ENCODE results near the gene PTPN21. TPM values are rescaled to one million over a fixed set of nuclear protein-coding genes. Genes with fewer than 3 reads are reported as not detected.

PTPN21 gene
- total RNA-seq, 2 experiments from 2014 or later: 0.08 TPM; not detected in 1

DNA sequence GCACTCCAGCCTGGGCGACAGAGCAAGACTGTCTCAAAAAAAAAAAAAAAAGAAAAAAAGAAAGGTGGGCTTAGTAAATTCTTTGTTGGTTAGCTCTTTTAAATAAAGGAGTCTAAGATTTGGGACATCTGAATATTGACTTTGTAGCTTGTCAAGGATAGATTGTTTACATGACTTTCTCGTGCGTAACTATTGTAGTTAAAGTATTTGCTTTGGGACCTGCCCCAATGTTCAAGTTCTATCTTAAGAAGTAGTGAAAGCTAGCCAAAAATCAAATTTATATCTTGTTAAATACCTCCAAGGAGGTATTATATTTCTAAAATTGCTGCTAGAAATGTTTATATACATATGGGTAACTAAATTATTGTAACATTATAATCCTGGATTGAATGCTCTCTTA lies 32.4 kb downstream of the PTPN21 start:
- H3K27me3 Mint-ChIP-seq (ENCODE audit: low read depth): peaks cover 21% of the 10 kb centered on the region
- H3K4me1 Mint-ChIP-seq (ENCODE audit: low read depth): no peaks in the 10 kb centered on the region
- no peaks in the 10 kb centered on the region for H3K36me3 Mint-ChIP-seq (ENCODE audit: low read depth)
- ChIA-PET POLR2A (no interaction called here), CTCF (no interaction called here)
- DNase-seq (no peak), ATAC-seq (no peak)
- H3K27ac Mint-ChIP-seq: no peak overlapping the region
- H3K4me3 Mint-ChIP-seq: no peak overlapping the region
- H3K9me3 Mint-ChIP-seq (ENCODE audit: insufficient read depth): no peaks in the 10 kb centered on the region

- no peaks in the 10 kb centered on the region for H3K4me1 Mint-ChIP-seq (ENCODE audit: low read depth)
- DNase-seq (no peak), ATAC-seq (no peak)
- H3K9me3 Mint-ChIP-seq (ENCODE audit: insufficient read depth): no peaks in the 10 kb centered on the region
- H3K27ac Mint-ChIP-seq: no peak overlapping the region
- no peak overlapping the region for H3K4me3 Mint-ChIP-seq
- no peaks in the 10 kb centered on the region for H3K36me3 Mint-ChIP-seq (ENCODE audit: low read depth)
- ChIA-PET POLR2A (no interaction called here), CTCF (no interaction called here)
- H3K27me3 Mint-ChIP-seq (ENCODE audit: low read depth): peaks cover 19% of the 10 kb centered on the region
These were observed 33.0 kb downstream of the PTPN21 start for GRCh38 chr14:88521818-88522217.

GRCh38 chr14:88519907-88520306 lies 34.9 kb downstream of the PTPN21 start:
- peaks cover 26% of the 10 kb centered on the region for H3K27me3 Mint-ChIP-seq (ENCODE audit: low read depth)
- H3K9me3 Mint-ChIP-seq (ENCODE audit: insufficient read depth): no peaks in the 10 kb centered on the region
- ChIA-PET CTCF (interaction anchor here (1.1 kb wide), 1 partner anchor 40 kb away, joined by 3 read pairs; no protein-coding TSS in a partner anchor), POLR2A (no interaction called here)
- no peak overlapping the region for H3K4me3 Mint-ChIP-seq
- H3K27ac Mint-ChIP-seq: no peak overlapping the region
- ATAC-seq (no peak), DNase-seq (no peak)
- no peaks in the 10 kb centered on the region for H3K4me1 Mint-ChIP-seq (ENCODE audit: low read depth)
- H3K36me3 Mint-ChIP-seq (ENCODE audit: low read depth): no peaks in the 10 kb centered on the region

DNA sequence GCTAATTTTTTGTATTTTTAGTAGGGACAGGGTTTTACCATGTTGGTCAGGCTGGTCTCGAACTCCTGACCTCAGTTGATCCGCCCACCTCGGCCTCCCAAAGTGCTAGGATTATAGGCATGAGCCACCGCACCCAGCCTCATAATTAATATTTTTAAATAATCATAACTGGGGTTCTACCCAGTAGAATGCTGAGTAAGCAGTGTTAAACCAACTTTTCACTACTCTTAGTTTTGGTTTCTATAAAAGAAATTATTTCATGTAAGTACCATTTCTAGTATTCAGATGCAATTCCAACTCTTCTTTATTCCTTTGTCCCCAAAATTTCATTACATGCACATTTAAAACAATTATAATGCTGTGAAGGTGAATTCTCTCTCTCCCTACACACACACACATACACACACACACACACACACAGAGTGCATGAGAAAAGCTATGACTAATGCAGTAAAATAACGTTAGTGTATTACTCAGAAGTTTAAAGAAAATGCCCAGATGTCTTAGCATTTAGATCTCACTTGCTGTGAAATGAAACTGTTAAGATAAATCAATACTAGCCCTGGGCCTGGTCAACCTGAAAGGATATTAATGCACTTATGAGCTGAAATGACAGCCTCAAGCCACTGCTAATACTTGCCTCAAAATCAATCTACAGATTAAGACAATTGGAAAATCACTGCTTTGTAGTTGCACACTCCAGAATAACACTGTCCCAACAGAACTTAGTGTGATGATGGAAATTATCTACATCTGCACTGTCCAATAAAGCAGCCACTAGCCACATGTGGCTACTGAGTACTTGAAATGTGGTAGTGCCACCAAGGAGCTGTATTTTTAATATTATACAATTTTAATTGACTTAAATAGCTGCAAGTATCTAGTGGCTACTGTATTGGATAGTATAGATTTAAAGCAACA lies 36.0 kb downstream of the PTPN21 start:
- no peaks in the 10 kb centered on the region for H3K9me3 Mint-ChIP-seq (ENCODE audit: insufficient read depth)
- H3K36me3 Mint-ChIP-seq (ENCODE audit: low read depth): no peaks in the 10 kb centered on the region
- H3K27ac Mint-ChIP-seq: no peak overlapping the region
- no peaks in the 10 kb centered on the region for H3K4me1 Mint-ChIP-seq (ENCODE audit: low read depth)
- CTCF ChIA-PET: interaction anchor here (1.1 kb wide), 1 partner anchor 41 kb away, joined by 3 read pairs; no protein-coding TSS in a partner anchor
- ATAC-seq: no peak
- POLR2A ChIA-PET: no interaction called here
- peaks cover 27% of the 10 kb centered on the region for H3K27me3 Mint-ChIP-seq (ENCODE audit: low read depth)
- no peak overlapping the region for H3K4me3 Mint-ChIP-seq
- DNase-seq: no peak

DNA sequence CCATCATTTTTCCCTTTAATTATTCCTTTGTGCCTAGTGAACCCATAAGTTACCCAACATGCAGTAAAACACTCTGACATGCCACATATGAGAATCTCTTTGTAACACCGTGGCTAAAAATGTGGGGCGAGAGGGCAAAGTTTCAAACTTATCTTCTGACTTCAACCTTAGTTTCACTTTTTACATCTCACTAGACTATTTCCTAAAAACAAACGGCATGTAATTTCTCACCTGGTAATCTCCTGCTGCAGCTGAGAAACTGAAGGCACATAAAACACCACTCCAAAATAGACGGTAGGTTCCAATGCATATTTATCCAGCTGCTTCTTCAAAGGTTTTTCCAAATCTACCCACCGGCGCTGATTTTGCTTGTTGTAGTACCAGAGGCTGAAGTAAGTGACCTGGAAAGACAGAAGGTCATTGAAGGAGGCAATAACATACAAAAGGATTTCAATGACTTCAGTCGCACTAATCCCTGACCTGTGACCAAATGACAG lies 37.9 kb downstream of the PTPN21 start:
- ChIA-PET CTCF (no interaction called here), POLR2A (no interaction called here)
- no peak overlapping the region for H3K27ac Mint-ChIP-seq
- H3K4me1 Mint-ChIP-seq (ENCODE audit: low read depth): no peaks in the 10 kb centered on the region
- no peak overlapping the region for H3K4me3 Mint-ChIP-seq
- H3K36me3 Mint-ChIP-seq (ENCODE audit: low read depth): no peaks in the 10 kb centered on the region
- peaks cover 24% of the 10 kb centered on the region for H3K27me3 Mint-ChIP-seq (ENCODE audit: low read depth)
- ATAC-seq: no peak
- no peaks in the 10 kb centered on the region for H3K9me3 Mint-ChIP-seq (ENCODE audit: insufficient read depth)
- DNase-seq: no peak

- H3K27me3 Mint-ChIP-seq (ENCODE audit: low read depth): peaks cover 22% of the 10 kb centered on the region
- ATAC-seq: no peak
These were observed 39.1 kb downstream of the PTPN21 start for GRCh38 chr14:88515499-88516221.

DNA sequence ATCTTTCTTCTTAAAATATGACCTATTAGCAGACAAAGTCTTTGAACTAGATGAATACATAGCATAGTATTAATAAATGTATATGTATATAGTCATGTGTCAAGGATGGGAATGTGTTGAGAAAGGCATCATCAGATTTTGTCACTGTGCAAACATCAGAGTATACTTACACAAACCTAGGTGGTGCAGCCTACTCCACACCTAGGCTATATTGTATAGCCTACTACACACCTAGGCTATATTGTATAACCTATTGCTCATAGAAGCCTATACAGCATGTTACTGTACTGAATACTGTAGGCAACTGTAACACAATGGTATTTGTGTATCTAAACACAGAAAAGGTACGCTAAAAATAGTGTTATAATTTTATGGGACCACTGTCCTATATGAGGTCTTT lies 47.6 kb downstream of the PTPN21 start:
- no peak overlapping the region for H3K4me3 Mint-ChIP-seq
- peaks cover 12% of the 10 kb centered on the region for H3K27me3 Mint-ChIP-seq (ENCODE audit: low read depth)
- POLR2A ChIA-PET: no interaction called here

More at GRCh38 chr14:88515499-88516221, 39.1 kb downstream of the PTPN21 start:
- Mint-ChIP-seq H3K27ac (no peak overlapping the region), H3K9me3 (ENCODE audit: insufficient read depth) (no peaks in the 10 kb centered on the region), H3K36me3 (ENCODE audit: low read depth) (no peaks in the 10 kb centered on the region), H3K4me3 (no peak overlapping the region), H3K4me1 (ENCODE audit: low read depth) (no peaks in the 10 kb centered on the region)
- CTCF ChIA-PET: interaction anchor here (0.7 kb wide), 1 partner anchor 22 kb away, joined by 3 read pairs; no protein-coding TSS in a partner anchor
- POLR2A ChIA-PET: interaction anchor here (0.6 kb wide), 1 partner anchor 49 kb away, joined by 3 read pairs; no protein-coding TSS in a partner anchor
- DNase-seq: no peak

GRCh38 chr14:88505621-88506020 lies 49.2 kb downstream of the PTPN21 start:
- POLR2A ChIA-PET: no interaction called here
- ATAC-seq (no peak), DNase-seq (no peak)
- CTCF ChIA-PET: no interaction called here
- peaks cover 20% of the 10 kb centered on the region for H3K27me3 Mint-ChIP-seq (ENCODE audit: low read depth)
- H3K4me3 Mint-ChIP-seq: no peak overlapping the region
- H3K27ac Mint-ChIP-seq: no peak overlapping the region
- no peaks in the 10 kb centered on the region for H3K36me3 Mint-ChIP-seq (ENCODE audit: low read depth)
- no peaks in the 10 kb centered on the region for H3K9me3 Mint-ChIP-seq (ENCODE audit: insufficient read depth)
- H3K4me1 Mint-ChIP-seq (ENCODE audit: low read depth): no peaks in the 10 kb centered on the region

More for the DNA sequence above, 47.6 kb downstream of the PTPN21 start:
- no peak overlapping the region for H3K27ac Mint-ChIP-seq
- no peaks in the 10 kb centered on the region for H3K36me3 Mint-ChIP-seq (ENCODE audit: low read depth)
- ATAC-seq (no peak), DNase-seq (no peak)
- CTCF ChIA-PET: no interaction called here
- H3K4me1 Mint-ChIP-seq (ENCODE audit: low read depth): no peaks in the 10 kb centered on the region
- H3K9me3 Mint-ChIP-seq (ENCODE audit: insufficient read depth): no peaks in the 10 kb centered on the region

- Mint-ChIP-seq H3K9me3 (ENCODE audit: insufficient read depth) (no peaks in the 10 kb centered on the region), H3K27me3 (ENCODE audit: low read depth) (peaks cover 20% of the 10 kb centered on the region), H3K36me3 (ENCODE audit: low read depth) (no peaks in the 10 kb centered on the region), H3K27ac (no peak overlapping the region), H3K4me1 (ENCODE audit: low read depth) (no peaks in the 10 kb centered on the region), H3K4me3 (no peak overlapping the region)
- POLR2A ChIA-PET: no interaction called here
- no peak for DNase-seq
- ATAC-seq: no peak
- CTCF ChIA-PET: no interaction called here
These were observed 50.2 kb downstream of the PTPN21 start for GRCh38 chr14:88504602-88505001.

GRCh38 chr14:88503754-88504406 lies 50.9 kb downstream of the PTPN21 start:
- no peak overlapping the region for H3K27ac Mint-ChIP-seq
- no peaks in the 10 kb centered on the region for H3K9me3 Mint-ChIP-seq (ENCODE audit: insufficient read depth)
- ChIA-PET CTCF (interaction anchor here (1.3 kb wide), 1 partner anchor 40 kb away, joined by 3 read pairs; no protein-coding TSS in a partner anchor), POLR2A (interaction anchor here (0.6 kb wide), 1 partner anchor 92 kb away, joined by 3 read pairs; no protein-coding TSS in a partner anchor)
- DNase-seq: no peak
- no peaks in the 10 kb centered on the region for H3K4me1 Mint-ChIP-seq (ENCODE audit: low read depth)
- H3K4me3 Mint-ChIP-seq: no peak overlapping the region
- H3K27me3 Mint-ChIP-seq (ENCODE audit: low read depth): peaks cover 15% of the 10 kb centered on the region
- no peaks in the 10 kb centered on the region for H3K36me3 Mint-ChIP-seq (ENCODE audit: low read depth)
- no peak for ATAC-seq

- Mint-ChIP-seq H3K4me1 (ENCODE audit: low read depth) (no peaks in the 10 kb centered on the region), H3K27me3 (ENCODE audit: low read depth) (peaks cover 15% of the 10 kb centered on the region), H3K4me3 (no peak overlapping the region), H3K27ac (no peak overlapping the region), H3K9me3 (ENCODE audit: insufficient read depth) (no peaks in the 10 kb centered on the region), H3K36me3 (ENCODE audit: low read depth) (no peaks in the 10 kb centered on the region)
- POLR2A ChIA-PET: interaction anchor here (0.5 kb wide), 1 partner anchor 116 kb away, joined by 4 read pairs; no protein-coding TSS in a partner anchor
- no peak for DNase-seq
- CTCF ChIA-PET: interaction anchor here (1.3 kb wide), 1 partner anchor 39 kb away, joined by 3 read pairs; no protein-coding TSS in a partner anchor
- no peak for ATAC-seq
These were observed 52.1 kb downstream of the PTPN21 start for GRCh38 chr14:88502740-88503139.

Data from activated CD8-positive, alpha-beta T cell treated with anti-CD3 and anti-CD28 coated beads, Interleukin-2, amount 10 ng/mL, durations not matched to agents 7 days and 5 days (primary cell).